Suprapubic skin (tissue), 3 donors: ENCODE data around the gene FNDC8.

ENCODE experiments used
- CTCF ChIP-seq, 2 donors: fragments of 200-600 bp in 1 of 2; fragments of 450-650 bp in 1 of 2; sonication (generic) in 1 of 2; IDR thresholded peaks; one replicate each; pipeline ENCODE4 v1.5.1; 2016 to 2019; ENCODE audit warnings: antibody characterized with exemption in 2 of 2, mild to moderate bottlenecking in 1 of 2, moderate library complexity in 1 of 2
- EP300 ChIP-seq: sonication (generic); formaldehyde crosslinking; IDR thresholded peaks from one replicate; pipeline ENCODE4 v1.6.1; 2017; ENCODE audit warnings: antibody characterized with exemption

GRCh38 chr17:35094902-35095301, 26.5 kb upstream of the FNDC8 start:
- TF ChIP-seq CTCF (IDR thresholded peaks at IDR 0.05) (no peak), EP300 (no peak)
